Measurements from ENCODE around the gene DUOXA1. TPM values are rescaled to one million over a fixed set of nuclear protein-coding genes. Genes with fewer than 3 reads are reported as not detected.

DUOXA1 gene
- polyA plus RNA-seq, 1 donor (not counting 4 experiments of a cell fraction or from before 2014, with no cell fraction given) = 15.1 TPM

GRCh38 chr15:45131510-45131909 lies 1.8 kb upstream of the DUOXA1 start:
- Histone ChIP-seq H3K36me3 (ENCODE audit: control insufficient read depth in 2 of 2, extremely low read depth in 1 of 2, insufficient read depth in 2 of 2, low read length in 2 of 2) (peaks cover 0 to 6% of the 10 kb centered on the region in 2 experiments), H3K27ac (ENCODE audit: control insufficient read depth, insufficient read depth, low read length) (no peak overlapping the region), H3K9me3 (ENCODE audit: control insufficient read depth, low read depth, low read length) (no peaks in the 10 kb centered on the region), H3K4me1 (ENCODE audit: control insufficient read depth, extremely low read depth, insufficient read depth, low read length) (peaks cover 28% of the 10 kb centered on the region), H2AFZ (ENCODE audit: control insufficient read depth, low read length) (no peak overlapping the region), H3K4me3 (ENCODE audit: control insufficient read depth in 2 of 3, extremely low read depth in 1 of 3, insufficient read depth in 2 of 3, low read depth in 1 of 3, low read length in 3 of 3) (no peak overlapping the region), H3K4me2 (ENCODE audit: control insufficient read depth, extremely low read depth, insufficient read depth, low read depth, low read length) (no peak overlapping the region), H3K27me3 (ENCODE audit: control insufficient read depth, extremely low read depth, insufficient read depth, low read length) (no peaks in the 10 kb centered on the region), H3K79me2 (ENCODE audit: control insufficient read depth, insufficient read depth, low read length) (peaks cover 4% of the 10 kb centered on the region), H3K9me1 (ENCODE audit: control insufficient read depth, extremely low read depth, insufficient read depth, low read length) (no peaks in the 10 kb centered on the region), H3K9ac (ENCODE audit: control insufficient read depth, extremely low read depth, insufficient read depth, low read length) (no peak overlapping the region), H4K20me1 (ENCODE audit: control insufficient read depth, extremely low read depth, insufficient read depth, low read length) (no peaks in the 10 kb centered on the region)
- TF ChIP-seq EZH2 (IDR thresholded peaks at IDR 0.05; ENCODE audit: low read length) (no peak), CTCF (optimal IDR thresholded peaks at IDR 0.05 in 1 of 3, IDR thresholded peaks at IDR 0.05 in 1 of 3, conservative IDR thresholded peaks at IDR 0.05 in 1 of 3; ENCODE audit: extremely low read depth in 1 of 3, insufficient read depth in 2 of 3, low read length in 3 of 3) (no peak)
- no peak for DNase-seq (ENCODE audit: low read depth, low spot score)
- FAIRE-seq = no peak
- dilution Hi-C loops (cut with MboI; ENCODE audit: extremely low pct_ligation_motif_present, low sequenced_read_pairs) = no loop called here

- TF ChIP-seq CTCF (optimal IDR thresholded peaks at IDR 0.05 in 1 of 3, IDR thresholded peaks at IDR 0.05 in 1 of 3, conservative IDR thresholded peaks at IDR 0.05 in 1 of 3; ENCODE audit: extremely low read depth in 1 of 3, insufficient read depth in 2 of 3, low read length in 3 of 3) (no peak), EZH2 (IDR thresholded peaks at IDR 0.05; ENCODE audit: low read length) (no peak)
- Histone ChIP-seq H3K9ac (ENCODE audit: control insufficient read depth, extremely low read depth, insufficient read depth, low read length) (peak overlapping the region; percentile 70), H3K4me1 (ENCODE audit: control insufficient read depth, extremely low read depth, insufficient read depth, low read length) (peaks cover 28% of the 10 kb centered on the region), H3K79me2 (ENCODE audit: control insufficient read depth, insufficient read depth, low read length) (peaks cover 4% of the 10 kb centered on the region), H3K27me3 (ENCODE audit: control insufficient read depth, extremely low read depth, insufficient read depth, low read length) (no peaks in the 10 kb centered on the region), H3K9me3 (ENCODE audit: control insufficient read depth, low read depth, low read length) (no peaks in the 10 kb centered on the region), H4K20me1 (ENCODE audit: control insufficient read depth, extremely low read depth, insufficient read depth, low read length) (no peaks in the 10 kb centered on the region), H2AFZ (ENCODE audit: control insufficient read depth, low read length) (peak overlapping the region; percentile 59), H3K4me3 (ENCODE audit: control insufficient read depth in 2 of 3, extremely low read depth in 1 of 3, insufficient read depth in 2 of 3, low read depth in 1 of 3, low read length in 3 of 3) (peak overlapping the region; percentile 52 to 59 (median 57)), H3K4me2 (ENCODE audit: control insufficient read depth, extremely low read depth, insufficient read depth, low read depth, low read length) (peak overlapping the region; percentile 97), H3K27ac (ENCODE audit: control insufficient read depth, insufficient read depth, low read length) (peak overlapping the region; percentile 24), H3K36me3 (ENCODE audit: control insufficient read depth in 2 of 2, extremely low read depth in 1 of 2, insufficient read depth in 2 of 2, low read length in 2 of 2) (peaks cover 0 to 6% of the 10 kb centered on the region in 2 experiments), H3K9me1 (ENCODE audit: control insufficient read depth, extremely low read depth, insufficient read depth, low read length) (no peaks in the 10 kb centered on the region)
- dilution Hi-C loops (cut with MboI; ENCODE audit: extremely low pct_ligation_motif_present, low sequenced_read_pairs) = no loop called here
- DNase-seq (ENCODE audit: low read depth, low spot score) = no peak
- FAIRE-seq = peak; percentile 62
These were observed 767 bp upstream of the DUOXA1 start for GRCh38 chr15:45130291-45131000.

All from keratinocyte (primary cell).